Measurements from ENCODE around the gene C5orf24.

The C5orf24 gene

GRCh38 chr5:134813407-134813806 is 32.4 kb upstream of the C5orf24 start:
- Histone ChIP-seq H3K4me2 (ENCODE audit: low read length) (peak overlapping the region; percentile 49), H3K27ac (ENCODE audit: low read depth, low read length) (peak overlapping the region; percentile 66), H3K27me3 (ENCODE audit: control insufficient read depth, low read length) (no peaks in the 10 kb centered on the region), H3K9me2 (replicated peaks; ENCODE audit: control insufficient read depth, low read length) (no peaks in the 10 kb centered on the region), H3K79me2 (ENCODE audit: control insufficient read depth, low read length) (no peaks in the 10 kb centered on the region), H3K36me3 (ENCODE audit: control insufficient read depth, low read length) (peaks cover 78% of the 10 kb centered on the region), H3K9me3 (ENCODE audit: control insufficient read depth, insufficient read depth, low read length) (no peaks in the 10 kb centered on the region), H4K20me1 (ENCODE audit: control insufficient read depth, insufficient read depth, low read depth, low read length) (no peaks in the 10 kb centered on the region; the same call in 1 of the 2 replicates), H3F3A (ENCODE audit: control insufficient read depth, insufficient read depth) (0 out of 2 replicates have a peak, but pooled peaks cover 9% of the 10 kb centered on the region), H3K4me3 (ENCODE audit: low read length) (peak overlapping the region; percentile 26), H3K4me1 (ENCODE audit: control insufficient read depth, low read length) (peaks cover 35% of the 10 kb centered on the region)
- TF ChIP-seq, protein P1, sequence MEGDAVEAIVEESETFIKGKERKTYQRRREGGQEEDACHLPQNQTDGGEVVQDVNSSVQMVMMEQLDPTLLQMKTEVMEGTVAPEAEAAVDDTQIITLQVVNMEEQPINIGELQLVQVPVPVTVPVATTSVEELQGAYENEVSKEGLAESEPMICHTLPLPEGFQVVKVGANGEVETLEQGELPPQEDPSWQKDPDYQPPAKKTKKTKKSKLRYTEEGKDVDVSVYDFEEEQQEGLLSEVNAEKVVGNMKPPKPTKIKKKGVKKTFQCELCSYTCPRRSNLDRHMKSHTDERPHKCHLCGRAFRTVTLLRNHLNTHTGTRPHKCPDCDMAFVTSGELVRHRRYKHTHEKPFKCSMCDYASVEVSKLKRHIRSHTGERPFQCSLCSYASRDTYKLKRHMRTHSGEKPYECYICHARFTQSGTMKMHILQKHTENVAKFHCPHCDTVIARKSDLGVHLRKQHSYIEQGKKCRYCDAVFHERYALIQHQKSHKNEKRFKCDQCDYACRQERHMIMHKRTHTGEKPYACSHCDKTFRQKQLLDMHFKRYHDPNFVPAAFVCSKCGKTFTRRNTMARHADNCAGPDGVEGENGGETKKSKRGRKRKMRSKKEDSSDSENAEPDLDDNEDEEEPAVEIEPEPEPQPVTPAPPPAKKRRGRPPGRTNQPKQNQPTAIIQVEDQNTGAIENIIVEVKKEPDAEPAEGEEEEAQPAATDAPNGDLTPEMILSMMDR (IDR thresholded peaks at IDR 0.05; ENCODE audit: low read depth, low read length, poor library complexity, severe bottlenecking) = no peak
- no peak for TF ChIP-seq EZH2phosphoT487 (IDR thresholded peaks at IDR 0.05; ENCODE audit: borderline replicate concordance, low read length)

GRCh38 chr5:134813827-134814226 is 31.9 kb upstream of the C5orf24 start:
- Histone ChIP-seq H3K4me1 (ENCODE audit: control insufficient read depth, low read length) (peaks cover 35% of the 10 kb centered on the region), H3K79me2 (ENCODE audit: control insufficient read depth, low read length) (no peaks in the 10 kb centered on the region), H3K27me3 (ENCODE audit: control insufficient read depth, low read length) (no peaks in the 10 kb centered on the region), H3K4me3 (ENCODE audit: low read length) (peak overlapping the region; percentile 26; the same call in 1 of the 2 replicates), H3K36me3 (ENCODE audit: control insufficient read depth, low read length) (peaks cover 78% of the 10 kb centered on the region), H4K20me1 (ENCODE audit: control insufficient read depth, insufficient read depth, low read depth, low read length) (no peaks in the 10 kb centered on the region; the same call in 1 of the 2 replicates), H3K4me2 (ENCODE audit: low read length) (peak overlapping the region; percentile 49), H3K27ac (ENCODE audit: low read depth, low read length) (peak overlapping the region; percentile 66), H3K9me3 (ENCODE audit: control insufficient read depth, insufficient read depth, low read length) (no peaks in the 10 kb centered on the region), H3F3A (ENCODE audit: control insufficient read depth, insufficient read depth) (peaks cover 9% of the 10 kb centered on the region; the same call in 1 of the 2 replicates), H3K9me2 (replicated peaks; ENCODE audit: control insufficient read depth, low read length) (no peaks in the 10 kb centered on the region)
- TF ChIP-seq EZH2phosphoT487 (IDR thresholded peaks at IDR 0.05; ENCODE audit: borderline replicate concordance, low read length) = no peak
- TF ChIP-seq, protein P1 (IDR thresholded peaks at IDR 0.05; ENCODE audit: low read depth, low read length, poor library complexity, severe bottlenecking) = no peak

DNA sequence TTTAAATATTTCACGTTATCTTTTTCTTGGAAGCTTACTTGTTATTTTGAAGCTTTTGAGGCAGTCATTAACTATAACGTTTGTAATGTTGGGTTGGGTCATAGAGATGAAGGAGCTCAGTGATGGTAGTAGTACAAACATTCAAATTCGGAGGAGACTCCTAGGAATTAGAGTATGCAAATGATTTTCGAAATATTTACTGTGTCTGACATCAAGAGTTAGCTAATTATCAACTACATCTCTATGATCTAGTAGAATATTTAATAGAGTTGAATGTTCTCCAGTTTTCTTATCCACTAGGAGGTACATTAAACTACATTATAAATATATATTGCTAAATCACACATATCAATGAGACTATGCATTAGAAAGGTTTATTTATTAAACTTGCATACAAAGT is 28.8 kb upstream of the C5orf24 start:
- Histone ChIP-seq H3K4me2 (ENCODE audit: low read length) (no peak overlapping the region), H3F3A (ENCODE audit: control insufficient read depth, insufficient read depth) (peaks cover 9% of the 10 kb centered on the region; the same call in 1 of the 2 replicates), H3K4me1 (ENCODE audit: control insufficient read depth, low read length) (peaks cover 30% of the 10 kb centered on the region), H3K4me3 (ENCODE audit: low read length) (no peak overlapping the region), H4K20me1 (ENCODE audit: control insufficient read depth, insufficient read depth, low read depth, low read length) (no peaks in the 10 kb centered on the region; the same call in 1 of the 2 replicates), H3K9me3 (ENCODE audit: control insufficient read depth, insufficient read depth, low read length) (no peaks in the 10 kb centered on the region), H3K27me3 (ENCODE audit: control insufficient read depth, low read length) (no peaks in the 10 kb centered on the region), H3K27ac (ENCODE audit: low read depth, low read length) (no peak overlapping the region), H3K79me2 (ENCODE audit: control insufficient read depth, low read length) (no peaks in the 10 kb centered on the region), H3K9me2 (replicated peaks; ENCODE audit: control insufficient read depth, low read length) (no peaks in the 10 kb centered on the region), H3K36me3 (ENCODE audit: control insufficient read depth, low read length) (peaks cover 77% of the 10 kb centered on the region)
- TF ChIP-seq, protein P1 (IDR thresholded peaks at IDR 0.05; ENCODE audit: low read depth, low read length, poor library complexity, severe bottlenecking) = no peak
- no peak for TF ChIP-seq EZH2phosphoT487 (IDR thresholded peaks at IDR 0.05; ENCODE audit: borderline replicate concordance, low read length)

Measured in DOHH2 (cell line).